HK-2 (cell line): ENCODE results near the gene PPP1R2B.
"Not testable (repeated sequence)": the region's sequence is repeated elsewhere in the genome, so short reads cannot be mapped to it uniquely, and the experiment has no call there.

Experiments
- DNase-seq: peaks from one replicate; pipeline ENCODE4 v3.0.0-alpha.2; 2018; ENCODE audit not compliant: unreplicated experiment

PPP1R2B gene

GRCh38 chr5:156850206-156850751, at the start of gene PPP1R2B:
TSS of gene PPP1R2B (plus strand) at chr5:156850295. CDS start at chr5:156850563, 268 bp downstream.
- no peak for DNase-seq

- no peak for DNase-seq
These were observed 49.2 kb upstream of the PPP1R2B start for GRCh38 chr5:156800929-156801328.

GRCh38 chr5:156802501-156802900, 47.6 kb upstream of the PPP1R2B start:
- no peak for DNase-seq

- DNase-seq: no peak
These were observed 46.7 kb upstream of the PPP1R2B start for GRCh38 chr5:156803404-156803803.

- no peak for DNase-seq
These were observed 37.1 kb upstream of the PPP1R2B start for GRCh38 chr5:156812959-156813358.

- no peak for DNase-seq
These were observed 34.0 kb upstream of the PPP1R2B start for GRCh38 chr5:156815988-156816599.

- no peak for DNase-seq
These were observed 30.6 kb upstream of the PPP1R2B start for GRCh38 chr5:156819537-156819936.

GRCh38 chr5:156819967-156820581, 30.0 kb upstream of the PPP1R2B start:
- no peak for DNase-seq

- no peak for DNase-seq
These were observed 25.9 kb upstream of the PPP1R2B start for GRCh38 chr5:156824241-156824640.

- no peak for DNase-seq
These were observed 25.3 kb upstream of the PPP1R2B start for GRCh38 chr5:156824800-156825199.

GRCh38 chr5:156825688-156826087, 24.4 kb upstream of the PPP1R2B start:
- no peak for DNase-seq

- DNase-seq: no peak
These were observed 23.9 kb upstream of the PPP1R2B start for GRCh38 chr5:156826150-156826549.

- no peak for DNase-seq
These were observed 15.2 kb upstream of the PPP1R2B start for GRCh38 chr5:156834916-156835315.

GRCh38 chr5:156835905-156836304, 14.2 kb upstream of the PPP1R2B start:
- DNase-seq: no peak

- no peak for DNase-seq
These were observed 13.2 kb upstream of the PPP1R2B start for GRCh38 chr5:156836846-156837245.

GRCh38 chr5:156838961-156839360, 11.1 kb upstream of the PPP1R2B start:
- no peak for DNase-seq

- no peak for DNase-seq
These were observed 8.4 kb upstream of the PPP1R2B start for GRCh38 chr5:156841737-156842136.

GRCh38 chr5:156846914-156847313, 3.2 kb upstream of the PPP1R2B start:
- DNase-seq: no peak

- DNase-seq: not testable (repeated sequence)
These were observed 1.6 kb upstream of the PPP1R2B start for GRCh38 chr5:156848447-156848846.

- no peak for DNase-seq
These were observed 1.8 kb downstream of the PPP1R2B start for GRCh38 chr5:156851880-156852279.

GRCh38 chr5:156853055-156853454, 3.0 kb downstream of the PPP1R2B start:
- DNase-seq: not testable (repeated sequence)

GRCh38 chr5:156865427-156865826, 15.3 kb downstream of the PPP1R2B start:
- no peak for DNase-seq

- no peak for DNase-seq
These were observed 20.4 kb downstream of the PPP1R2B start for GRCh38 chr5:156870498-156870839.

- no peak for DNase-seq
These were observed 21.1 kb downstream of the PPP1R2B start for GRCh38 chr5:156871212-156871611.
